ENCODE measurements around the gene RAB5IF. TPM values are rescaled to one million over a fixed set of nuclear protein-coding genes. Genes with fewer than 3 reads are reported as not detected.
"Not testable (repeated sequence)": the region's sequence is repeated elsewhere in the genome, so short reads cannot be mapped to it uniquely, and the experiment has no call there.

The RAB5IF gene
- total RNA-seq: 54.9 and 55.7 TPM in 2 replicates

- peak within 1 kb of the TSS; percentile 99 for H3K27ac Mint-ChIP-seq
- ChIA-PET POLR2A (interaction anchor here (0.5 to 6.1 kb wide), 26 partner anchors 10 to 1384 kb away, joined by 3 to 358 read pairs (median 6); partner anchors contain the start of genes AAR2, CPNE1, DSN1 and MYL9), CTCF (interaction anchor here (0.6 to 4.3 kb wide), 16 partner anchors 11 to 1812 kb away, joined by 3 to 47 read pairs (median 4); partner anchors contain the start of genes SLA2 and TGIF2)
- peaks cover 40% of the 10 kb centered on the region for H3K36me3 Mint-ChIP-seq (ENCODE audit: low read depth)
- peaks cover 53% of the 10 kb centered on the region for H3K4me1 Mint-ChIP-seq
- no peaks in the 10 kb centered on the region for H3K9me3 Mint-ChIP-seq
- peak; percentile 58 for TF ChIP-seq CTCF (IDR thresholded peaks at IDR 0.05)
- no peaks in the 10 kb centered on the region for H3K27me3 Mint-ChIP-seq
- peak; percentile 99 for DNase-seq
- intact Hi-C loops (cut with micrococcal nuclease): loop anchor here (1.0 to 10.0 kb wide), 9 partner anchors 10 to 651 kb away; partner anchors contain the start of genes NDRG3, SCAND1 and TGIF2
- peak; percentile 83 for ATAC-seq (ENCODE audit: low read depth)
- peak within 1 kb of the TSS; percentile 97 for H3K4me3 Mint-ChIP-seq
These were observed at the start of gene RAB5IF for GRCh38 chr20:36605399-36606157. RAB5IF (plus strand) TSS chr20:36605779; CDS start chr20:36605952, 173 bp downstream.

GRCh38 chr20:36562724-36563123 lies 42.9 kb upstream of the RAB5IF start:
- H3K4me3 Mint-ChIP-seq: no peak overlapping the region
- no peak overlapping the region for H3K27ac Mint-ChIP-seq
- no peak for TF ChIP-seq CTCF (IDR thresholded peaks at IDR 0.05)
- no peaks in the 10 kb centered on the region for H3K4me1 Mint-ChIP-seq
- intact Hi-C loops (cut with micrococcal nuclease): no loop called here
- CTCF ChIA-PET: interaction anchor here (1.3 kb wide), 1 partner anchor 43 kb away, joined by 3 read pairs; the partner anchor contains the start of gene RAB5IF
- ATAC-seq (ENCODE audit: low read depth) (no peak), DNase-seq (no peak)
- POLR2A ChIA-PET: interaction anchor here (0.6 kb wide), 1 partner anchor 1163 kb away, joined by 4 read pairs; no protein-coding TSS in a partner anchor
- H3K27me3 Mint-ChIP-seq: no peaks in the 10 kb centered on the region
- H3K9me3 Mint-ChIP-seq: peaks cover 2% of the 10 kb centered on the region
- H3K36me3 Mint-ChIP-seq (ENCODE audit: low read depth): no peaks in the 10 kb centered on the region

GRCh38 chr20:36563374-36563773 lies 42.2 kb upstream of the RAB5IF start:
- CTCF ChIA-PET: interaction anchor here (1.3 kb wide), 1 partner anchor 42 kb away, joined by 3 read pairs; the partner anchor contains the start of gene RAB5IF
- Mint-ChIP-seq H3K4me1 (no peaks in the 10 kb centered on the region), H3K27ac (no peak overlapping the region), H3K4me3 (no peak overlapping the region), H3K27me3 (no peaks in the 10 kb centered on the region), H3K9me3 (peaks cover 2% of the 10 kb centered on the region), H3K36me3 (ENCODE audit: low read depth) (no peaks in the 10 kb centered on the region)
- TF ChIP-seq CTCF (IDR thresholded peaks at IDR 0.05): no peak
- DNase-seq (no peak), ATAC-seq (ENCODE audit: low read depth) (no peak)
- POLR2A ChIA-PET: no interaction called here
- intact Hi-C loops (cut with micrococcal nuclease): no loop called here

GRCh38 chr20:36564078-36564725 lies 41.4 kb upstream of the RAB5IF start:
- intact Hi-C loops (cut with micrococcal nuclease); H3K27ac Mint-ChIP-seq; H3K4me3 Mint-ChIP-seq; H3K36me3 Mint-ChIP-seq (ENCODE audit: low read depth); H3K9me3 Mint-ChIP-seq; CTCF ChIA-PET; DNase-seq; POLR2A ChIA-PET; ATAC-seq (ENCODE audit: low read depth); H3K4me1 Mint-ChIP-seq; H3K27me3 Mint-ChIP-seq: not testable (repeated sequence)

GRCh38 chr20:36564726-36565121 lies 40.9 kb upstream of the RAB5IF start:
- POLR2A ChIA-PET: interaction anchor here (1.5 kb wide), 1 partner anchor 31 kb away, joined by 5 read pairs; no protein-coding TSS in a partner anchor
- H3K36me3 Mint-ChIP-seq (ENCODE audit: low read depth); ATAC-seq (ENCODE audit: low read depth); H3K4me1 Mint-ChIP-seq; H3K4me3 Mint-ChIP-seq; intact Hi-C loops (cut with micrococcal nuclease); DNase-seq; H3K27ac Mint-ChIP-seq; CTCF ChIA-PET; H3K27me3 Mint-ChIP-seq; H3K9me3 Mint-ChIP-seq: not testable (repeated sequence)

GRCh38 chr20:36565520-36565919 lies 40.1 kb upstream of the RAB5IF start:
- POLR2A ChIA-PET: interaction anchor here (1.5 kb wide), 1 partner anchor 30 kb away, joined by 5 read pairs; no protein-coding TSS in a partner anchor
- no peak for TF ChIP-seq CTCF (IDR thresholded peaks at IDR 0.05)
- intact Hi-C loops (cut with micrococcal nuclease): no loop called here
- CTCF ChIA-PET: no interaction called here
- Mint-ChIP-seq H3K27me3 (no peaks in the 10 kb centered on the region), H3K36me3 (ENCODE audit: low read depth) (no peaks in the 10 kb centered on the region), H3K4me1 (no peaks in the 10 kb centered on the region), H3K27ac (no peak overlapping the region), H3K9me3 (peaks cover 2% of the 10 kb centered on the region), H3K4me3 (no peak overlapping the region)
- ATAC-seq (ENCODE audit: low read depth) (no peak), DNase-seq (no peak)

Measured in activated B cell treated with CpG ODN at 0.5 μM for 24 hours (primary cell).